GM12873 (cell line): ENCODE data around the gene GIGYF1.

ENCODE experiments used
- CTCF ChIP-seq: IDR thresholded peaks from 2 replicates; pipeline ENCODE4 v1.5.1; 2012; ENCODE audit warnings: low read depth, mild to moderate bottlenecking, moderate library complexity, low read length, control low read depth; ENCODE audit not compliant: insufficient read depth; ENCODE audit errors: missing control alignments

The GIGYF1 gene

GRCh38 chr7:100649826-100650565 is 44.1 kb downstream of the GIGYF1 start:
- TF ChIP-seq CTCF = no peak

GRCh38 chr7:100642534-100642907 is 51.5 kb downstream of the GIGYF1 start:
- no peak for TF ChIP-seq CTCF

GRCh38 chr7:100641860-100642533 is 52.1 kb downstream of the GIGYF1 start:
- TF ChIP-seq CTCF = no peak

GRCh38 chr7:100641463-100641859 is 52.6 kb downstream of the GIGYF1 start, which contains the start of gene TFR2:
Gene TFR2, minus strand, starts transcription at chr7:100641552. Its CDS starts 43 bp downstream, at chr7:100641509.
- TF ChIP-seq CTCF = no peak

- TF ChIP-seq CTCF = no peak
These were observed 53.3 kb downstream of the GIGYF1 start for GRCh38 chr7:100640517-100641440.

GRCh38 chr7:100639995-100640516 is 54.0 kb downstream of the GIGYF1 start:
- no peak for TF ChIP-seq CTCF
